ENCODE measurements around the gene SLC30A2. TPM values are rescaled to one million over a fixed set of nuclear protein-coding genes. Genes with fewer than 3 reads are reported as not detected.
A peak's percentile ranks its signal among the peaks of the same experiment; 100 is the strongest.

SLC30A2 gene
- total and polyA plus RNA-seq, 2 of the 13 experiments (the other 11 are each of a cell fraction or from before 2014, with no cell fraction given) = not detected

GRCh38 chr1:26016258-26016952, 29.5 kb downstream of the SLC30A2 start:
- ChIA-PET POLR2A (no interaction called here), CTCF (ENCODE audit: low intra/inter-chr PET ratio, low total read pairs) (no interaction called here)
- Histone ChIP-seq H3K4me3 (replicated peaks in 1 of 3; ENCODE audit: insufficient read depth in 1 of 3, low read depth in 2 of 3, low read length in 3 of 3) (no peak overlapping the region), H3K9me3 (ENCODE audit: low read length) (no peaks in the 10 kb centered on the region), H3K9ac (ENCODE audit: insufficient read depth, low read depth, low read length) (no peak overlapping the region), H3K4me2 (ENCODE audit: low read depth, low read length) (no peak overlapping the region), H3K27me3 (ENCODE audit: control insufficient read depth in 1 of 2, insufficient read depth in 2 of 2, low read length in 2 of 2) (peaks cover 8 to 20% of the 10 kb centered on the region in 2 experiments), H3K27ac (ENCODE audit: extremely low read length, insufficient read depth, low read length) (no peak overlapping the region), H3K36me3 (replicated peaks in 1 of 2; ENCODE audit: control insufficient read depth in 1 of 2, insufficient read depth in 2 of 2, low read length in 2 of 2) (no peaks in the 10 kb centered on the region), H2AFZ (ENCODE audit: low read length) (no peak overlapping the region), H3K4me1 (ENCODE audit: insufficient read depth, low read length) (peaks cover 73% of the 10 kb centered on the region), H3K79me2 (ENCODE audit: insufficient read depth, low read length) (no peaks in the 10 kb centered on the region), H4K20me1 (ENCODE audit: insufficient read depth, low read length) (no peaks in the 10 kb centered on the region)
- ATAC-seq (no peak), DNase-seq (ENCODE audit: low spot score) (no peak), FAIRE-seq (no peak)
- no TSS peak for BruUV-seq (replicated peaks)
- WGBS (ENCODE audit: low lambda C conversion rate) = 54% methylated on average over 6 of the region's 10 CpGs
- intact Hi-C loops (cut with micrococcal nuclease; ENCODE audit: unreplicated experiment) (no loop called here), in situ Hi-C loops (cut with HindIII; ENCODE audit: extremely low pct_ligation_motif_present, low pct_unique_long_range_greater_than_20kb) (no loop called here)
- TF ChIP-seq PCBP1 (IDR thresholded peaks at IDR 0.05; ENCODE audit: borderline replicate concordance, low read depth, low read length) = no peak

GRCh38 chr1:26015358-26015757, 30.6 kb downstream of the SLC30A2 start:
- Histone ChIP-seq H3K79me2 (ENCODE audit: insufficient read depth, low read length) (no peaks in the 10 kb centered on the region), H3K4me2 (ENCODE audit: low read depth, low read length) (no peak overlapping the region), H2AFZ (ENCODE audit: low read length) (no peak overlapping the region), H4K20me1 (ENCODE audit: insufficient read depth, low read length) (no peaks in the 10 kb centered on the region), H3K4me3 (replicated peaks in 1 of 3; ENCODE audit: insufficient read depth in 1 of 3, low read depth in 2 of 3, low read length in 3 of 3) (no peak overlapping the region), H3K27me3 (ENCODE audit: control insufficient read depth in 1 of 2, insufficient read depth in 2 of 2, low read length in 2 of 2) (peaks cover 8 to 10% of the 10 kb centered on the region in 2 experiments; a peak in 4 of 5 replicates), H3K4me1 (ENCODE audit: insufficient read depth, low read length) (peaks cover 64% of the 10 kb centered on the region), H3K27ac (ENCODE audit: extremely low read length, insufficient read depth, low read length) (no peak overlapping the region), H3K36me3 (replicated peaks in 1 of 2; ENCODE audit: control insufficient read depth in 1 of 2, insufficient read depth in 2 of 2, low read length in 2 of 2) (no peaks in the 10 kb centered on the region), H3K9me3 (ENCODE audit: low read length) (no peaks in the 10 kb centered on the region), H3K9ac (ENCODE audit: insufficient read depth, low read depth, low read length) (no peak overlapping the region)
- CTCF ChIA-PET (ENCODE audit: low intra/inter-chr PET ratio, low total read pairs) = no interaction called here
- intact Hi-C loops (cut with micrococcal nuclease; ENCODE audit: unreplicated experiment) (no loop called here), in situ Hi-C loops (cut with HindIII; ENCODE audit: extremely low pct_ligation_motif_present, low pct_unique_long_range_greater_than_20kb) (no loop called here)
- ATAC-seq = no peak
- POLR2A ChIA-PET = no interaction called here
- BruUV-seq (replicated peaks) = no TSS peak
- FAIRE-seq = no peak
- WGBS (ENCODE audit: low lambda C conversion rate) = 27% methylated on average over 2 of the region's 2 CpGs
- peak; percentile 28 for DNase-seq (ENCODE audit: low spot score)
- TF ChIP-seq AKNA (CRISPR knock-in tag; IDR thresholded peaks at IDR 0.05; ENCODE audit: borderline replicate concordance) (no peak), PAXIP1 (CRISPR knock-in tag; conservative IDR thresholded peaks at IDR 0.05) (0 out of 2 replicates have a peak, but pooled peaks have one; percentile 12), MIER3 (CRISPR knock-in tag; IDR thresholded peaks at IDR 0.05; ENCODE audit: borderline replicate concordance) (peak; percentile 31; the same call in 1 of the 2 replicates), EZH2 (conservative IDR thresholded peaks at IDR 0.05; ENCODE audit: low read depth, low read length) (no peak), ZNF543 (CRISPR knock-in tag; IDR thresholded peaks at IDR 0.05) (no peak), HMGA1 (CRISPR knock-in tag; conservative IDR thresholded peaks at IDR 0.05) (no peak)
